PFSK-1 (cell line): ENCODE results near the gene ATAD3B.

Experiments
- FOXP2 ChIP-seq: optimal IDR thresholded peaks from 2 replicates; pipeline ENCODE3; 2011; ENCODE audit warnings: borderline replicate concordance, control low read depth, inconsistent platforms; ENCODE audit not compliant: insufficient read depth; ENCODE audit errors: extremely low read length, extremely low read depth
- POLR2AphosphoS5 ChIP-seq: IDR thresholded peaks from 2 replicates; pipeline ENCODE4 v1.6.1; 2012; ENCODE audit warnings: low read depth, mild to moderate bottlenecking, control low read depth, low read length, moderate library complexity
- SIN3A ChIP-seq: IDR thresholded peaks from 2 replicates; pipeline ENCODE4 v1.6.1; 2012; ENCODE audit warnings: mild to moderate bottlenecking, low read length, moderate library complexity, borderline replicate concordance; ENCODE audit not compliant: insufficient read depth
- TAF1 ChIP-seq: IDR thresholded peaks from 2 replicates; pipeline ENCODE4 v1.6.1; 2012; ENCODE audit warnings: low read length, control low read depth, borderline replicate concordance; ENCODE audit not compliant: insufficient read depth
- TF ChIP-seq, protein P1 (sequence below), 2 experiments: IDR thresholded peaks; 2 replicates each; pipeline versions ENCODE4 v1.6.1 to v1.8.0; 2011 to 2012; ENCODE audit warnings: low read depth in 2 of 2, low read length in 2 of 2, control low read depth in 1 of 2, inconsistent platforms in 1 of 2, mild to moderate bottlenecking in 1 of 2, moderate library complexity in 1 of 2; ENCODE audit not compliant: insufficient read depth in 1 of 2

DNA sequence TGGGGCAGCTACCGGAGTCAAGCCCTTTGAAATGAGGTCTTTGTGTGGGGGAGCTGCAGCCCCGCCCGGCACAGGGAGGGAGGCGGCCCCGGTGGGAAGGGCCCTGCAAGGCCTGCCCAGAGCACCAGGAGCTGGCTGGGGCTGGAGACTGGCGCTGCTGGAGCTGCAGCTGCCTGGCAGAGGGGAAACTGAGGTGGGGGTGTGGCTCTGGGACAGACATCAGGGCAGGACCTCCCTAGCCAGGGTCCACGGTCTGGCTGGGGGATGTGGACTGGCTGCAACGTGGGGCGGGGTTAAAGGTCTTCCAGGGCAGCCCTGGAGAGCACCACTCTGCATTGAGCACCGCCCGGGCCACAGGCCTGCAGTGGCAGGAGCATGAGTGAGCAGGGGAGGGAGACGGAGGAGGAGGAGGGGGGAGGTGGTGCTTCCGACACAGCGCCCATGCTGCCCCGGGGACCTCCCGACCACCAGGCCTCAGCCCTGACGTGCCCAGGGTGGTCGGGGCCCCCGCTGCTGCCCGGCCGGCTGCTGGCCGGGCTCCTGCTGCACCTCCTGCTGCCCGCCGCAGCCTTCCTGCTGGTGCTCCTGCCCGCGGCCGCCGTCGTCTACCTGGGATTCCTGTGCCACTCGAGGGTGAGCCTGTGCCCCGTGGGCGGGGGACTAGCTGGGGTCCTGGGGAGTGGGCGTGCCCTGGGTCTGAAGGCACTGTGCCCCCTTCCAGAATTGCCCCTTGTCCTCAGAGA is 45.6 kb upstream of the ATAD3B start:
- TF ChIP-seq POLR2AphosphoS5 (no peak), TAF1 (no peak), SIN3A (no peak), FOXP2 (no peak)
- TF ChIP-seq, protein P1, sequence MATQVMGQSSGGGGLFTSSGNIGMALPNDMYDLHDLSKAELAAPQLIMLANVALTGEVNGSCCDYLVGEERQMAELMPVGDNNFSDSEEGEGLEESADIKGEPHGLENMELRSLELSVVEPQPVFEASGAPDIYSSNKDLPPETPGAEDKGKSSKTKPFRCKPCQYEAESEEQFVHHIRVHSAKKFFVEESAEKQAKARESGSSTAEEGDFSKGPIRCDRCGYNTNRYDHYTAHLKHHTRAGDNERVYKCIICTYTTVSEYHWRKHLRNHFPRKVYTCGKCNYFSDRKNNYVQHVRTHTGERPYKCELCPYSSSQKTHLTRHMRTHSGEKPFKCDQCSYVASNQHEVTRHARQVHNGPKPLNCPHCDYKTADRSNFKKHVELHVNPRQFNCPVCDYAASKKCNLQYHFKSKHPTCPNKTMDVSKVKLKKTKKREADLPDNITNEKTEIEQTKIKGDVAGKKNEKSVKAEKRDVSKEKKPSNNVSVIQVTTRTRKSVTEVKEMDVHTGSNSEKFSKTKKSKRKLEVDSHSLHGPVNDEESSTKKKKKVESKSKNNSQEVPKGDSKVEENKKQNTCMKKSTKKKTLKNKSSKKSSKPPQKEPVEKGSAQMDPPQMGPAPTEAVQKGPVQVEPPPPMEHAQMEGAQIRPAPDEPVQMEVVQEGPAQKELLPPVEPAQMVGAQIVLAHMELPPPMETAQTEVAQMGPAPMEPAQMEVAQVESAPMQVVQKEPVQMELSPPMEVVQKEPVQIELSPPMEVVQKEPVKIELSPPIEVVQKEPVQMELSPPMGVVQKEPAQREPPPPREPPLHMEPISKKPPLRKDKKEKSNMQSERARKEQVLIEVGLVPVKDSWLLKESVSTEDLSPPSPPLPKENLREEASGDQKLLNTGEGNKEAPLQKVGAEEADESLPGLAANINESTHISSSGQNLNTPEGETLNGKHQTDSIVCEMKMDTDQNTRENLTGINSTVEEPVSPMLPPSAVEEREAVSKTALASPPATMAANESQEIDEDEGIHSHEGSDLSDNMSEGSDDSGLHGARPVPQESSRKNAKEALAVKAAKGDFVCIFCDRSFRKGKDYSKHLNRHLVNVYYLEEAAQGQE (IDR thresholded peaks at IDR 0.05; ENCODE audit: insufficient read depth in 1 of 2, low read depth in 2 of 2, low read length in 2 of 2), result no peak
